ENCODE results near the gene NWD2.

DNA sequence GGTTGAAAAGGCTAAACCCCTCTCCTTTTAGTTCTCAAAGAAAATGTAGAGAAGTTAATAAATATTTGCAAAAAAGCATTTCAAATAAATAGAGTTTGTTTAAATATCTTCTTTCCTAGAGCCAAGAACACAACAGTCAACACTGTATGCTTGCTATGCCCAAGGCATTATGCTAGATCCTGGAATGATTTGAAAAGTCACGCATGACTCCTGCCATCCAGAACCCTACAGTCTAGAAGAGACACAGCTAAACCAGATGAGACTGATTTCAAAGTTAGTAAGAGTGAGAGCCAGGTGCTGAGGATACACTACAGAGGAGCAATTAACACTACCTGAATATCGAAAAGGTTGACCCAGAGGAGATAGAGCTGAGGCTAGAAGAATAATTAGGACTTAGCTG, 205.8 kb downstream of the NWD2 start:
- TF ChIP-seq, protein P1, sequence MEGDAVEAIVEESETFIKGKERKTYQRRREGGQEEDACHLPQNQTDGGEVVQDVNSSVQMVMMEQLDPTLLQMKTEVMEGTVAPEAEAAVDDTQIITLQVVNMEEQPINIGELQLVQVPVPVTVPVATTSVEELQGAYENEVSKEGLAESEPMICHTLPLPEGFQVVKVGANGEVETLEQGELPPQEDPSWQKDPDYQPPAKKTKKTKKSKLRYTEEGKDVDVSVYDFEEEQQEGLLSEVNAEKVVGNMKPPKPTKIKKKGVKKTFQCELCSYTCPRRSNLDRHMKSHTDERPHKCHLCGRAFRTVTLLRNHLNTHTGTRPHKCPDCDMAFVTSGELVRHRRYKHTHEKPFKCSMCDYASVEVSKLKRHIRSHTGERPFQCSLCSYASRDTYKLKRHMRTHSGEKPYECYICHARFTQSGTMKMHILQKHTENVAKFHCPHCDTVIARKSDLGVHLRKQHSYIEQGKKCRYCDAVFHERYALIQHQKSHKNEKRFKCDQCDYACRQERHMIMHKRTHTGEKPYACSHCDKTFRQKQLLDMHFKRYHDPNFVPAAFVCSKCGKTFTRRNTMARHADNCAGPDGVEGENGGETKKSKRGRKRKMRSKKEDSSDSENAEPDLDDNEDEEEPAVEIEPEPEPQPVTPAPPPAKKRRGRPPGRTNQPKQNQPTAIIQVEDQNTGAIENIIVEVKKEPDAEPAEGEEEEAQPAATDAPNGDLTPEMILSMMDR (IDR thresholded peaks at IDR 0.05; ENCODE audit: insufficient read depth, low read length, poor library complexity, severe bottlenecking): no peak
- TF ChIP-seq EZH2phosphoT487 (conservative IDR thresholded peaks at IDR 0.05; ENCODE audit: low read length): no peak

Data from SU-DHL-6 (cell line).